Suprapubic skin (tissue), 4 donors: ENCODE measurements around the gene RASA3. TPM values are rescaled to one million over a fixed set of nuclear protein-coding genes. Genes with fewer than 3 reads are reported as not detected.
A peak's percentile ranks its signal among the peaks of the same experiment; 100 is the strongest.

Source experiments
- DNase-seq, 2 donors: peaks; one replicate each; pipeline ENCODE4 v3.0.0-alpha.2; 2019; ENCODE audit warnings: low spot score in 2 of 2
- H3K27ac ChIP-seq: fragments of 200-600 bp; sonication (generic); one replicate; pipeline ENCODE4 v1.5.1; 2019
- H3K27me3 ChIP-seq: fragments of 200-600 bp; sonication (generic); one replicate; pipeline ENCODE4 v1.5.1; 2019
- H3K36me3 ChIP-seq: fragments of 200-600 bp; sonication (generic); one replicate; pipeline ENCODE4 v1.5.1; 2019
- H3K4me1 ChIP-seq: fragments of 200-600 bp; sonication (generic); one replicate; pipeline ENCODE4 v1.5.1; 2019
- H3K4me3 ChIP-seq: fragments of 200-600 bp; sonication (generic); one replicate; pipeline ENCODE4 v1.5.1; 2019; ENCODE audit warnings: mild to moderate bottlenecking
- H3K9me3 ChIP-seq: fragments of 200-600 bp; sonication (generic); one replicate; pipeline ENCODE4 v1.5.1; 2019
- CTCF ChIP-seq, 2 donors: fragments of 200-600 bp in 1 of 2; fragments of 450-650 bp in 1 of 2; sonication (generic) in 1 of 2; IDR thresholded peaks; one replicate each; pipeline ENCODE4 v1.5.1; 2016 to 2019; ENCODE audit warnings: antibody characterized with exemption in 2 of 2, mild to moderate bottlenecking in 1 of 2, moderate library complexity in 1 of 2
- EP300 ChIP-seq: sonication (generic); formaldehyde crosslinking; IDR thresholded peaks from one replicate; pipeline ENCODE4 v1.6.1; 2017; ENCODE audit warnings: antibody characterized with exemption
- POLR2A ChIP-seq, 2 donors: fragments of 450-650 bp; IDR thresholded peaks; one replicate each; pipeline ENCODE4 v1.6.1; 2017; ENCODE audit warnings: antibody characterized with exemption in 2 of 2, mild to moderate bottlenecking in 2 of 2, moderate library complexity in 2 of 2
- POLR2AphosphoS5 ChIP-seq, 3 donors: sonication (generic); formaldehyde crosslinking; IDR thresholded peaks; one replicate each; pipeline ENCODE4 v1.6.1; 2017; ENCODE audit warnings: antibody characterized with exemption in 3 of 3
- WGBS: methylation state at CpG from one replicate; pipeline ENCODE4 v1.1.5; 2018; 5-methylcytosine and 5-hydroxymethylcytosine counted together
- total RNA-seq, 4 donors: library from RNA; depleted of rRNA; stranded (reverse); fragments of >200 nt; gene quantifications; one replicate each; pipeline ENCODE4 v1.1.0, GENCODE V29; 2016

The RASA3 gene
- total RNA-seq, 4 donors from 2014 or later, result 15.3 to 37.1 (median 16.4) TPM

GRCh38 chr13:114067886-114068651 lies 64.4 kb downstream of the RASA3 start:
- no peak overlapping the region for H3K4me3 ChIP-seq
- no peaks in the 10 kb centered on the region for H3K27me3 ChIP-seq
- no peak for TF ChIP-seq EP300
- TF ChIP-seq POLR2A (IDR thresholded peaks at IDR 0.05), result no peak
- TF ChIP-seq POLR2AphosphoS5 (IDR thresholded peaks at IDR 0.05), result no peak
- TF ChIP-seq CTCF (IDR thresholded peaks at IDR 0.05), result no peak
- peaks cover 61% of the 10 kb centered on the region for H3K4me1 ChIP-seq
- peak overlapping the region; percentile 97 for H3K27ac ChIP-seq
- WGBS, result 79% methylated on average over 24 of the region's 24 CpGs
- peak in 1 of 2 donors; percentile 65 for DNase-seq
- H3K9me3 ChIP-seq, result no peaks in the 10 kb centered on the region
- no peaks in the 10 kb centered on the region for H3K36me3 ChIP-seq

GRCh38 chr13:114067381-114067885 lies 65.0 kb downstream of the RASA3 start:
- peaks cover 67% of the 10 kb centered on the region for H3K4me1 ChIP-seq
- no peak for DNase-seq
- no peak overlapping the region for H3K4me3 ChIP-seq
- H3K27me3 ChIP-seq, result no peaks in the 10 kb centered on the region
- 65% methylated on average over 9 of the region's 9 CpGs for WGBS
- H3K36me3 ChIP-seq, result no peaks in the 10 kb centered on the region
- peak overlapping the region; percentile 97 for H3K27ac ChIP-seq
- TF ChIP-seq POLR2A (IDR thresholded peaks at IDR 0.05), result no peak
- no peak for TF ChIP-seq CTCF (IDR thresholded peaks at IDR 0.05)
- no peak for TF ChIP-seq EP300
- no peak for TF ChIP-seq POLR2AphosphoS5 (IDR thresholded peaks at IDR 0.05)
- H3K9me3 ChIP-seq, result no peaks in the 10 kb centered on the region

- DNase-seq, result peak in 1 of 2 donors; percentile 65
- Histone ChIP-seq H3K4me3 (no peak overlapping the region), H3K9me3 (no peaks in the 10 kb centered on the region), H3K27me3 (no peaks in the 10 kb centered on the region), H3K4me1 (peaks cover 68% of the 10 kb centered on the region), H3K36me3 (no peaks in the 10 kb centered on the region), H3K27ac (peak overlapping the region; percentile 97)
- no CpG with 5 or more reads among the region's 7 CpGs for WGBS
- TF ChIP-seq POLR2A (IDR thresholded peaks at IDR 0.05) (no peak), POLR2AphosphoS5 (IDR thresholded peaks at IDR 0.05) (no peak), CTCF (IDR thresholded peaks at IDR 0.05) (no peak), EP300 (no peak)
Observed at GRCh38 chr13:114066956-114067355, 65.5 kb downstream of the RASA3 start.

- H3K4me1 ChIP-seq, result peaks cover 68% of the 10 kb centered on the region
- H3K27me3 ChIP-seq, result no peaks in the 10 kb centered on the region
- DNase-seq, result peak in 1 of 2 donors; percentile 71
- H3K27ac ChIP-seq, result peak overlapping the region; percentile 97
- H3K36me3 ChIP-seq, result no peaks in the 10 kb centered on the region
- no peak for TF ChIP-seq EP300
- no peak for TF ChIP-seq POLR2AphosphoS5 (IDR thresholded peaks at IDR 0.05)
- no peaks in the 10 kb centered on the region for H3K9me3 ChIP-seq
- WGBS, result 65% methylated on average over 16 of the region's 35 CpGs
- peak overlapping the region; percentile 32 for H3K4me3 ChIP-seq
Observed at GRCh38 chr13:114065926-114066774, 66.3 kb downstream of the RASA3 start.

- Histone ChIP-seq H3K4me1 (peaks cover 73% of the 10 kb centered on the region), H3K36me3 (no peaks in the 10 kb centered on the region), H3K27ac (peak overlapping the region; percentile 97), H3K9me3 (no peaks in the 10 kb centered on the region), H3K27me3 (no peaks in the 10 kb centered on the region), H3K4me3 (peak overlapping the region; percentile 32)
- DNase-seq, result peak; percentile 91 to 93
- TF ChIP-seq EP300 (no peak), POLR2AphosphoS5 (IDR thresholded peaks at IDR 0.05) (peak; percentile 18 to 70 (median 32))
- WGBS, result 3% methylated on average over 7 of the region's 25 CpGs
Observed at GRCh38 chr13:114065141-114065925, 67.1 kb downstream of the RASA3 start.
